Measurements from ENCODE around the gene DGAT2. TPM values are rescaled to one million over a fixed set of nuclear protein-coding genes. Genes with fewer than 3 reads are reported as not detected.

DGAT2 gene
- total RNA-seq, 1 donor = 0.43 TPM

DNA sequence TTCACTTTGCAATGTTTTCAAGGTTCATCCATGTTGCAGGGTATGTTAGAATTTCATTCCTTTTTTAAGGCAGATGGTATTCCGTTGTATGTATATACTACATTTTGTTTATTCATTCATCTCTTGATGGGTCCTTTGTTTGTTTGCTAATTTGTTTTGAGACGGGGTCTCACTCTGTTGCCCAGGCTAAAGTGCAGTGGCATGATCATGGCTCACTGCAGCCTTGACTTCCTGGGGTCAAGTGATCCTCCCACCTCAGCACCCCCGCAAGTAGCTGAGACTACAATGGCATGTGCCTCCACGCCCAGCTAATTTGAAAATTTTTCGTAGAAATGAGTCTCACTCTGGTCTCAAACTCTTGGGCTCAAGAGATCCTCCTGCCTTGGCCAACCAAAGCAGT, 52.6 kb downstream of the DGAT2 start:
- no peak overlapping the region for H3K4me3 ChIP-seq (ENCODE audit: low read depth, low read length)
- TF ChIP-seq, protein P1, sequence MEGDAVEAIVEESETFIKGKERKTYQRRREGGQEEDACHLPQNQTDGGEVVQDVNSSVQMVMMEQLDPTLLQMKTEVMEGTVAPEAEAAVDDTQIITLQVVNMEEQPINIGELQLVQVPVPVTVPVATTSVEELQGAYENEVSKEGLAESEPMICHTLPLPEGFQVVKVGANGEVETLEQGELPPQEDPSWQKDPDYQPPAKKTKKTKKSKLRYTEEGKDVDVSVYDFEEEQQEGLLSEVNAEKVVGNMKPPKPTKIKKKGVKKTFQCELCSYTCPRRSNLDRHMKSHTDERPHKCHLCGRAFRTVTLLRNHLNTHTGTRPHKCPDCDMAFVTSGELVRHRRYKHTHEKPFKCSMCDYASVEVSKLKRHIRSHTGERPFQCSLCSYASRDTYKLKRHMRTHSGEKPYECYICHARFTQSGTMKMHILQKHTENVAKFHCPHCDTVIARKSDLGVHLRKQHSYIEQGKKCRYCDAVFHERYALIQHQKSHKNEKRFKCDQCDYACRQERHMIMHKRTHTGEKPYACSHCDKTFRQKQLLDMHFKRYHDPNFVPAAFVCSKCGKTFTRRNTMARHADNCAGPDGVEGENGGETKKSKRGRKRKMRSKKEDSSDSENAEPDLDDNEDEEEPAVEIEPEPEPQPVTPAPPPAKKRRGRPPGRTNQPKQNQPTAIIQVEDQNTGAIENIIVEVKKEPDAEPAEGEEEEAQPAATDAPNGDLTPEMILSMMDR (IDR thresholded peaks at IDR 0.05; ENCODE audit: insufficient read depth, low read depth, low read length) = no peak
- DNase-seq (ENCODE audit: low read depth) = no peak

DNA sequence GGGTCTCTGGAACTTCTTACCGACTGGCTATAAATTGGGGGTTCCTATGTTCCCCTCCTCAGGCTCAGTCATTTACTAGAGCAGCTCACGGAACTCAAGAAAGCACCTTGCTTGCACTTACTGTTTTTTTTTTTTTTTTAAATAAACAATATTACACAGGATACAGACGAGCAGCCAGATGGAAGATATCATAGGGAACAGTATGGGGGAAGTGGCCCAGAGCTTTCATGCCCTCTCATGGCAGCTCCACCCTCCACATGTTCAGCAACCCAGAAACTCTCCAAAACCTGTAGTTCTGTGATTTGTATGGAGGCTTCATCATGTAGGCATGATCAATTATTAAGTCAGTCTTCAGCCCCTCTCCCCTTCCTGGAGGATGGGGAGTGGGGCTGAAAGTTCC, 54.0 kb downstream of the DGAT2 start:
- DNase-seq (ENCODE audit: low read depth) = no peak
- TF ChIP-seq, protein P1 (IDR thresholded peaks at IDR 0.05; ENCODE audit: insufficient read depth, low read depth, low read length) = no peak
- H3K4me3 ChIP-seq (ENCODE audit: low read depth, low read length) = no peak overlapping the region

DNA sequence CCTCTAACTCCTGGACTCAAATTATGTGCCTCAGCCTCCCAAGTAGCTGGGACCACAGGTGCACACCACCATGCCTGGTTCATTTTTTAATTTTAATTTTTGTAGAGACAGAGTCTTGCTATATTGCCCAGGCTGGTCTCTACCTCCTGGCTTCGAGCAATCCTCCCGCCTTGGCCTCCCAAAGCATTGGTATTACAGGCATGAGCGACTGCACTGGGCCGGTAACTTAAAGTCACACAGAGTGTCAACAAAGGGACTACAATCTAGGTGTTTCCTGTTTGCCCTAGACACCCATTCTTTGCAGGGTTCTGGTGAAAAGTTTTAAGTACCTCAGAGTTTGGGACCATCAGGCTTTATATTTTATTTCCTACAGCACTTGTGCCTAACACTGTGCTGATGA, 54.8 kb downstream of the DGAT2 start:
- TF ChIP-seq, protein P1 (IDR thresholded peaks at IDR 0.05; ENCODE audit: insufficient read depth, low read depth, low read length) = no peak
- no peak for DNase-seq (ENCODE audit: low read depth)
- H3K4me3 ChIP-seq (ENCODE audit: low read depth, low read length) = no peak overlapping the region

GRCh38 chr11:75823946-75824345, 55.4 kb downstream of the DGAT2 start:
- no peak for DNase-seq (ENCODE audit: low read depth)
- H3K4me3 ChIP-seq (ENCODE audit: low read depth, low read length) = no peak overlapping the region
- TF ChIP-seq, protein P1 (IDR thresholded peaks at IDR 0.05; ENCODE audit: insufficient read depth, low read depth, low read length) = no peak

DNA sequence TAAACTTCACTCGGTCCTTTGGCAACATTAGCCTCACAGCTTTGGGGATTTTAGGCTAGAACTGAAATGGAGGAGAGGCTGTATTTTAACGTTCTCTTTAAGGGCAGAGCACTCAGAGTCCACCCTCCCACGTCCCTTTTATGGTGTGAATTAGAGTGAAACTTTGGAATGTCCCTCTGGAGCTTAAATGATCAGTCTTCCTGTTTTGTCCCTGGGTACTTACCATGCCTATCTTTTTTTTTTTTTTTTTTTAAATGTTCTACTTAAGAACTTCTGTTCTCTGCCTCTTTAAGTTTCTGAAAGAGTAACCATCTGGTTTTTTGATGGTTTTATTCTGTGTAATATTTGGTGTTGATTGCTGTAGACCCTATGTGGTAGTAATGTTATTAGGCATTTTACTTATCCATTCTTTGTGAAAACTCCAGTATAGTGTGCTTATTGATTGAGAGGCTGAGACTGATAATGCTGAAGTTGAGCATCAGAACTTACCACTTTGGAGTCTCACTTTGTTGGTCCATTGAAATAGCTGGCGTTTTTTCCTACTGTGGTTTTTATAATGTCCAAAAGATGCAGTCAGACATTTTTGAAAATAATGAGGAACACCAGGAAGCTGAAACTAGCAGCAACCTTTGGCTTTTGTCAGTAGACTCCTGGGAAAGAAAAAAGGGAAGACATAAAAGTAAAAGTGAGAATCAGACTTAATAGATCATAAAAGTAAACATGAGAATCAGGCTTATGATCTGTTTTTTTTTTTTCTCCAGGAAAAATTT, 58.1 kb downstream of the DGAT2 start:
- TF ChIP-seq, protein P1 (IDR thresholded peaks at IDR 0.05; ENCODE audit: insufficient read depth, low read depth, low read length) = no peak
- peak; percentile 56 for DNase-seq (ENCODE audit: low read depth)
- H3K4me3 ChIP-seq (ENCODE audit: low read depth, low read length) = no peak overlapping the region

DNA sequence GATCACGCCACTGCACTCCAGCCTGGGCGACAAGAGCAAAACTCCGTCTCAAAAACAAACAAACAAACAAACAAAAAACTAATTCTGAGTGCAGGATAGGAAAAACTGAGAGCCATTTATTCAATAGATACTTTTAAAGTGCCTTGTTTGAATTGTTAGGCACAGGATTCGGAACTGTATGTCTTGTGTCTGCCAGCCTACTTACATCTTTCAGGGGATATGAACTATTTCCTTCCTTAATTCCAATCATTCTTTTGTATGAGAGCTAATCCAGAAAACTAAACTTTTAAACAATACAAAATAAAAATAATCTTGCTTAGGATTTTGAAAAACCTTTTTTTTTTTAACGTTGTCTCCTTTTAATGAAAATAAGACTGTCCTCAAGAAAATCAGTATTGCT, 59.0 kb downstream of the DGAT2 start:
- no peak overlapping the region for H3K4me3 ChIP-seq (ENCODE audit: low read depth, low read length)
- TF ChIP-seq, protein P1 (IDR thresholded peaks at IDR 0.05; ENCODE audit: insufficient read depth, low read depth, low read length) = no peak
- DNase-seq (ENCODE audit: low read depth) = no peak
